HG03039 (cell line): ENCODE measurements around the gene CYP4F11.
"Not testable (repeated sequence)": the region's sequence is repeated elsewhere in the genome, so short reads cannot be mapped to it uniquely, and the experiment has no call there.

Source experiments
- ATAC-seq: cut with Tn5 transposase; IDR thresholded peaks from one replicate; pipeline ENCODE4 v1.9.1; 2021; ENCODE audit warnings: mild to moderate bottlenecking, moderate library complexity; ENCODE audit not compliant: unreplicated experiment

Gene CYP4F11

GRCh38 chr19:15885167-15885566 is 49.2 kb downstream of the CYP4F11 start:
- ATAC-seq, result no peak

- ATAC-seq, result not testable (repeated sequence)
Observed at GRCh38 chr19:15883329-15883728, 51.0 kb downstream of the CYP4F11 start.

- no peak for ATAC-seq
Observed at GRCh38 chr19:15874821-15875474, 59.4 kb downstream of the CYP4F11 start.

- not testable (repeated sequence) for ATAC-seq
Observed at GRCh38 chr19:15873771-15874170, 60.6 kb downstream of the CYP4F11 start.

- ATAC-seq, result no peak
Observed at GRCh38 chr19:15871570-15871969, 62.8 kb downstream of the CYP4F11 start.

GRCh38 chr19:15869873-15870272 is 64.5 kb downstream of the CYP4F11 start:
- no peak for ATAC-seq

GRCh38 chr19:15869109-15869555 is 65.2 kb downstream of the CYP4F11 start:
- no peak for ATAC-seq

- ATAC-seq, result no peak
Observed at GRCh38 chr19:15866636-15867035, 67.7 kb downstream of the CYP4F11 start.

- no peak for ATAC-seq
Observed at GRCh38 chr19:15864824-15865223, 69.5 kb downstream of the CYP4F11 start.

GRCh38 chr19:15863272-15863671 is 71.1 kb downstream of the CYP4F11 start:
- no peak for ATAC-seq

- ATAC-seq, result no peak
Observed at GRCh38 chr19:15862444-15862843, 71.9 kb downstream of the CYP4F11 start.
